Prostate gland (tissue), 2 donors: ENCODE results near the gene DCAF12.

Experiments used
- POLR2A ChIP-seq: fragments of 450-650 bp; IDR thresholded peaks from one replicate; pipeline ENCODE4 v1.6.1; 2016; ENCODE audit warnings: antibody characterized with exemption, mild to moderate bottlenecking
- POLR2AphosphoS5 ChIP-seq: sonication (generic); formaldehyde crosslinking; IDR thresholded peaks from one replicate; pipeline ENCODE4 v1.6.1; 2017; ENCODE audit warnings: antibody characterized with exemption
- TF ChIP-seq, protein P1 (sequence below), 4 experiments: fragments of 200-600 bp in 2 of 4; fragments of 450-650 bp in 2 of 4; sonication (generic) in 2 of 4; IDR thresholded peaks; 1 replicate in 3 of 4; 2 replicates in 1 of 4; pipeline ENCODE4 v1.5.1; 2016 to 2019; ENCODE audit warnings: antibody characterized with exemption in 4 of 4, mild to moderate bottlenecking in 2 of 4, moderate library complexity in 2 of 4

DNA sequence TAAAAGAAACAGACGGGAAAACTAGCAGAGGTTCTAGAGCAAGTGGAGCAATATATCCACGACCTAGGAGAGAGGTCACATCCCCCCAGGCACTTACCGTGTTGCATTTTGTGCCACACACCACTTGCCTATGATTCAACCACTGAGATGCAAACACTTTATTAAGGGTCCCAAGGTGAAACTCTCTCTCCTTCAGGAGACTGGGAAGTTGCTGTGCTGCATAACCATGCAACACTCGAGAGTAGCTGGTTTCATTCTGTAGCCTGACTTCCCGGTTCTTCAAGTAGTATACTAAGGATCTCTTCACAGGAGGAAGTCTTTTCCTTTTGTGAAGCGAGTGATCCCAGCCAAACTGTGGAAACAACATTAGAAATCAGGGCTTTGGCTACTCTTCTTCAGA lies 1.6 kb downstream of the DCAF12 start:
- no peak for TF ChIP-seq POLR2A
- TF ChIP-seq, protein P1, sequence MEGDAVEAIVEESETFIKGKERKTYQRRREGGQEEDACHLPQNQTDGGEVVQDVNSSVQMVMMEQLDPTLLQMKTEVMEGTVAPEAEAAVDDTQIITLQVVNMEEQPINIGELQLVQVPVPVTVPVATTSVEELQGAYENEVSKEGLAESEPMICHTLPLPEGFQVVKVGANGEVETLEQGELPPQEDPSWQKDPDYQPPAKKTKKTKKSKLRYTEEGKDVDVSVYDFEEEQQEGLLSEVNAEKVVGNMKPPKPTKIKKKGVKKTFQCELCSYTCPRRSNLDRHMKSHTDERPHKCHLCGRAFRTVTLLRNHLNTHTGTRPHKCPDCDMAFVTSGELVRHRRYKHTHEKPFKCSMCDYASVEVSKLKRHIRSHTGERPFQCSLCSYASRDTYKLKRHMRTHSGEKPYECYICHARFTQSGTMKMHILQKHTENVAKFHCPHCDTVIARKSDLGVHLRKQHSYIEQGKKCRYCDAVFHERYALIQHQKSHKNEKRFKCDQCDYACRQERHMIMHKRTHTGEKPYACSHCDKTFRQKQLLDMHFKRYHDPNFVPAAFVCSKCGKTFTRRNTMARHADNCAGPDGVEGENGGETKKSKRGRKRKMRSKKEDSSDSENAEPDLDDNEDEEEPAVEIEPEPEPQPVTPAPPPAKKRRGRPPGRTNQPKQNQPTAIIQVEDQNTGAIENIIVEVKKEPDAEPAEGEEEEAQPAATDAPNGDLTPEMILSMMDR (IDR thresholded peaks at IDR 0.05) = no peak
- TF ChIP-seq POLR2AphosphoS5 = no peak
